GM23338 (cell line): Measurements from ENCODE around the gene CAP1. TPM values are rescaled to one million over a fixed set of nuclear protein-coding genes. Genes with fewer than 3 reads are reported as not detected.
A peak's percentile ranks its signal among the peaks of the same experiment; 100 is the strongest.
"Not testable (repeated sequence)": the region's sequence is repeated elsewhere in the genome, so short reads cannot be mapped to it uniquely, and the experiment has no call there.

Experiments
- ATAC-seq: fragments of 200-7000 bp; cut with Tn5 transposase; 3 replicates; pipeline ENCODE4 v1.9.1; 2020
- DNase-seq: peaks from one replicate; pipeline ENCODE4 v3.0.0-alpha.2; 2015; ENCODE audit warnings: low spot score
- H2AFZ ChIP-seq: fragments of 200-600 bp; sonication (generic); 2 replicates; pipeline ENCODE4 v1.8.0; 2016; ENCODE audit warnings: antibody characterized with exemption, mild to moderate bottlenecking, moderate library complexity
- H3F3A ChIP-seq: fragments of 200-600 bp; sonication (generic); replicated peaks from 2 replicates; pipeline ENCODE4 v1.8.0; 2017; ENCODE audit warnings: antibody characterized with exemption, mixed run types, low read depth
- H3K27ac ChIP-seq: fragments of 200-600 bp; sonication (generic); 2 replicates; pipeline ENCODE4 v1.6.1; 2016; ENCODE audit warnings: low read depth
- H3K27me3 ChIP-seq: fragments of 200-600 bp; sonication (generic); 2 replicates; pipeline ENCODE4 v1.8.0; 2016; ENCODE audit warnings: mild to moderate bottlenecking, mixed run types, moderate library complexity; ENCODE audit not compliant: insufficient read depth
- H3K36me3 ChIP-seq: fragments of 200-600 bp; sonication (generic); 2 replicates; pipeline ENCODE4 v1.8.0; 2016; ENCODE audit warnings: mild to moderate bottlenecking; ENCODE audit not compliant: insufficient read depth
- H3K4me1 ChIP-seq: fragments of 200-600 bp; sonication (generic); 2 replicates; pipeline ENCODE4 v1.8.0; 2016; ENCODE audit warnings: mild to moderate bottlenecking, moderate library complexity; ENCODE audit not compliant: insufficient read depth
- H3K4me2 ChIP-seq: fragments of 200-600 bp; sonication (generic); 2 replicates; pipeline ENCODE4 v1.7.1; 2017; ENCODE audit warnings: mixed run types
- H3K4me3 ChIP-seq: fragments of 200-600 bp; sonication (generic); 2 replicates; pipeline ENCODE4 v1.6.1; 2016; ENCODE audit warnings: mixed run types
- H3K79me2 ChIP-seq: fragments of 200-600 bp; sonication (generic); replicated peaks from 2 replicates; pipeline ENCODE4 v1.8.0; 2017; ENCODE audit warnings: mild to moderate bottlenecking; ENCODE audit not compliant: insufficient read depth
- H3K9me2 ChIP-seq: fragments of 200-600 bp; sonication (generic); 2 replicates; pipeline ENCODE4 v1.8.0; 2017; ENCODE audit not compliant: insufficient read depth
- H4K20me1 ChIP-seq: fragments of 200-600 bp; sonication (generic); replicated peaks from 2 replicates; pipeline ENCODE4 v1.8.0; 2017; ENCODE audit warnings: mild to moderate bottlenecking; ENCODE audit not compliant: insufficient read depth
- H3K27ac Mint-ChIP-seq: 2 replicates; pipeline ENCODE4 v1.8.0; 2020; ENCODE audit warnings: inconsistent platforms, mild to moderate bottlenecking, moderate library complexity, mixed read lengths
- H3K27me3 Mint-ChIP-seq: 3 replicates; pipeline ENCODE4 v1.8.0; 2022; ENCODE audit warnings: low read depth, mild to moderate bottlenecking, moderate library complexity, mixed read lengths, inconsistent platforms; ENCODE audit not compliant: insufficient read depth, poor library complexity
- H3K36me3 Mint-ChIP-seq: 3 replicates; pipeline ENCODE4 v1.8.0; 2021; ENCODE audit warnings: low read depth, mild to moderate bottlenecking, inconsistent platforms, moderate library complexity, mixed read lengths
- H3K4me1 Mint-ChIP-seq: 3 replicates; pipeline ENCODE4 v1.8.0; 2020; ENCODE audit warnings: mild to moderate bottlenecking, inconsistent platforms, mixed read lengths
- H3K4me3 Mint-ChIP-seq: 3 replicates; pipeline ENCODE4 v1.8.0; 2021; ENCODE audit warnings: moderate library complexity, mild to moderate bottlenecking, inconsistent platforms, mixed read lengths
- H3K9me3 Mint-ChIP-seq: 3 replicates; pipeline ENCODE4 v1.8.0; 2020; ENCODE audit warnings: moderate library complexity, mild to moderate bottlenecking, inconsistent platforms, mixed read lengths
- CREB1 ChIP-seq: fragments of 250-450 bp; sonication (Bioruptor Pico); IDR thresholded peaks from 2 replicates; pipeline ENCODE4 v1.5.0; 2020; ENCODE audit warnings: low read depth, mild to moderate bottlenecking, moderate library complexity
- CTCF ChIP-seq, 2 experiments: fragments of 200-600 bp in 1 of 2; sonication (generic) in 1 of 2; conservative IDR thresholded peaks; 2 replicates each; pipeline versions ENCODE4 v1.5.1 to v1.6.1; 2016 to 2017; ENCODE audit warnings: antibody characterized with exemption in 2 of 2, low read depth in 2 of 2, mild to moderate bottlenecking in 2 of 2, moderate library complexity in 1 of 2
- EZH2 ChIP-seq: fragments of 200-600 bp; sonication (generic); IDR thresholded peaks from one replicate; pipeline ENCODE4 v1.8.0; 2017; ENCODE audit warnings: antibody characterized with exemption, mild to moderate bottlenecking, low read depth; ENCODE audit not compliant: unreplicated experiment
- EZH2phosphoT487 ChIP-seq: fragments of 200-600 bp; sonication (generic); IDR thresholded peaks from one replicate; pipeline ENCODE4 v1.8.1; 2018; ENCODE audit warnings: antibody characterized with exemption; ENCODE audit not compliant: unreplicated experiment
- NANOG ChIP-seq: IDR thresholded peaks from 2 replicates; pipeline ENCODE4 v1.6.1; 2016; ENCODE audit warnings: antibody characterized with exemption, borderline replicate concordance
- STAT1 ChIP-seq: IDR thresholded peaks from one replicate; pipeline ENCODE4 v1.6.1; 2016; ENCODE audit warnings: antibody characterized with exemption; ENCODE audit not compliant: unreplicated experiment
- ZNF114 ChIP-seq: fragments of 250-450 bp; sonication (Bioruptor Pico); IDR thresholded peaks from 2 replicates; pipeline ENCODE4 v1.5.0; 2020; ENCODE audit warnings: mild to moderate bottlenecking, moderate library complexity
- ZNF331 ChIP-seq: fragments of 250-450 bp; sonication (Bioruptor Pico); IDR thresholded peaks from 2 replicates; pipeline ENCODE4 v1.5.0; 2020; ENCODE audit warnings: low read depth, mild to moderate bottlenecking, moderate library complexity
- ZNF462 ChIP-seq: fragments of 250-450 bp; sonication (Bioruptor Pico); IDR thresholded peaks from 2 replicates; pipeline ENCODE4 v1.5.0; 2020; ENCODE audit warnings: mild to moderate bottlenecking, moderate library complexity
- polyA plus RNA-seq: library from polyadenylated mRNA; unstranded; fragments of >200 nt; fragmentation: Nextera tagmentation; extraction: Ambion mirVana; gene quantifications from 2 replicates; pipeline ENCODE4 v1.2.1, GENCODE V29; 2016
- total RNA-seq: library from RNA; depleted of rRNA; stranded (reverse); fragments of >200 nt; shearing (Covaris generic); gene quantifications from 2 replicates; pipeline ENCODE4 v1.2.3, GENCODE V29; 2014

CAP1 gene
- total and polyA plus RNA-seq, 2 experiments from 2014 or later, result 133 to 254 TPM

DNA sequence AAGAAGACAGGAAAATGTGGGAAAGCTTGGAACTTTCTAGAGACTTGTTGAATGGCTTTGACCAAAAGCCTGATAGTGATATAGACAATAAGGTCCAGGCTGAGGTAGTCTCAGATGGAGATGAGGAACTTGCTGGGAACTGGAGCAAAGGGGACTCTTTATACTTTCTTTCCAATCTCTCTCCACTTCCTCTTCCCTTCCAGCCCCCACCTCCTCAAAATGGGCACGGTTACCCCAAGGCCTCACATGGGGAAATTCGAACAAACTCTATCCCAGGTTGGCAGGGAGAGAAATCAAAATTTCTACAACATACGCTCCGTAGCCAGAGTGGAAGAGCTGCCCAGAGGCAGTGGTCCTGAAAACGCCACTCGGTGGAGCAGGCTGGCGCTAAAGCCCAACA is 41.3 kb downstream of the CAP1 start (continued):
- TF ChIP-seq ZNF462 (CRISPR knock-in tag), result no peak
- TF ChIP-seq EZH2phosphoT487, result no peak
- TF ChIP-seq STAT1, result no peak
- no peak for TF ChIP-seq CREB1 (CRISPR knock-in tag)
- no peak for TF ChIP-seq CTCF (conservative IDR thresholded peaks at IDR 0.05; ENCODE audit: low read depth in 2 of 2)
- no peak for TF ChIP-seq ZNF331 (CRISPR knock-in tag)
- no peak for TF ChIP-seq ZNF114 (CRISPR knock-in tag)
- no peak for TF ChIP-seq NANOG
- no peak for TF ChIP-seq EZH2

DNA sequence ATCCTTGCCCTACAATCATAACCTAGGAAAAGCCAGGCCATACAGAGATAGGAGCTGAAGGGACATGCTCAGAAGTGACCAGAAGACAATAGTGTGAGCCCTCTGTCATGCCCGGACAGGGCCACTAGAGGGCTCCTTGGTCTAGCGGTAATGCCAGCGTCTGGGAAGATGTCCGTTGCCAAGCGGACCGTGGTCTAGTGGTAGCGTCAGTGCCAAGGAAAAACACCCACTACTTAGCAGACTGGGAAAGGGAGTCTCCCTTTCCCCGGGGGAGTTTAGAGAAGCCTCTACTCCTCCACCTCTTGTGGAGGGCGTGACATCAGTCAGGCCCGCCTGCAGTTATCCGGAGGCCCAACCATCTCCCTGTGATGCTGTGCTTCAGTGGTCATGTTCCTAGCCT is 44.2 kb downstream of the CAP1 start:
- not testable (repeated sequence) for H3K27ac Mint-ChIP-seq, H2AFZ ChIP-seq, H3K4me3 ChIP-seq, H3K27me3 Mint-ChIP-seq, H4K20me1 ChIP-seq, H3K27me3 ChIP-seq, H3K27ac ChIP-seq, H3K9me2 ChIP-seq, H3K79me2 ChIP-seq, ATAC-seq, H3K4me2 ChIP-seq, H3K4me3 Mint-ChIP-seq, H3F3A ChIP-seq, H3K9me3 Mint-ChIP-seq, H3K4me1 Mint-ChIP-seq, H3K4me1 ChIP-seq
- peak; percentile 42 to 70 for TF ChIP-seq CTCF (conservative IDR thresholded peaks at IDR 0.05; ENCODE audit: low read depth in 2 of 2)
- H3K36me3 ChIP-seq, result peaks cover 31% of the 10 kb centered on the region
- peaks cover 81% of the 10 kb centered on the region for H3K36me3 Mint-ChIP-seq
- peak; percentile 62 for DNase-seq
